ENCODE data around the gene PRSS48.
"Not testable (repeated sequence)": the region's sequence is repeated elsewhere in the genome, so short reads cannot be mapped to it uniquely, and the experiment has no call there.

PRSS48 gene

GRCh38 chr4:151260526-151260925 is 16.4 kb upstream of the PRSS48 start:
- DNase-seq (ENCODE audit: low read depth) = no peak

- DNase-seq (ENCODE audit: low read depth) = no peak
Measured at GRCh38 chr4:151263455-151263854, 13.5 kb upstream of the PRSS48 start.

- no peak for DNase-seq (ENCODE audit: low read depth)
Measured at GRCh38 chr4:151266497-151266896, 10.5 kb upstream of the PRSS48 start.

- no peak for DNase-seq (ENCODE audit: low read depth)
Measured at GRCh38 chr4:151267104-151267503, 9.9 kb upstream of the PRSS48 start.

- no peak for DNase-seq (ENCODE audit: low read depth)
Measured at GRCh38 chr4:151267822-151268535, 9.0 kb upstream of the PRSS48 start.

GRCh38 chr4:151268905-151269304 is 8.1 kb upstream of the PRSS48 start:
- not testable (repeated sequence) for DNase-seq (ENCODE audit: low read depth)

- DNase-seq (ENCODE audit: low read depth) = no peak
Measured at GRCh38 chr4:151284534-151285245, 7.7 kb downstream of the PRSS48 start.

GRCh38 chr4:151287409-151287808 is 10.4 kb downstream of the PRSS48 start:
- no peak for DNase-seq (ENCODE audit: low read depth)

GRCh38 chr4:151291485-151291884 is 14.5 kb downstream of the PRSS48 start:
- DNase-seq (ENCODE audit: low read depth) = no peak

- DNase-seq (ENCODE audit: low read depth) = no peak
Measured at GRCh38 chr4:151292038-151292437, 15.1 kb downstream of the PRSS48 start.

GRCh38 chr4:151294833-151295496 is 18.0 kb downstream of the PRSS48 start:
- no peak for DNase-seq (ENCODE audit: low read depth)

- no peak for DNase-seq (ENCODE audit: low read depth)
Measured at GRCh38 chr4:151296227-151296626, 19.3 kb downstream of the PRSS48 start.

- DNase-seq (ENCODE audit: low read depth) = no peak
Measured at GRCh38 chr4:151297170-151297569, 20.2 kb downstream of the PRSS48 start.

GRCh38 chr4:151302432-151302831 is 25.5 kb downstream of the PRSS48 start:
- no peak for DNase-seq (ENCODE audit: low read depth)

- no peak for DNase-seq (ENCODE audit: low read depth)
Measured at GRCh38 chr4:151304226-151304625, 27.3 kb downstream of the PRSS48 start.

- DNase-seq (ENCODE audit: low read depth) = no peak
Measured at GRCh38 chr4:151304755-151305154, 27.8 kb downstream of the PRSS48 start.

- DNase-seq (ENCODE audit: low read depth) = no peak
Measured at GRCh38 chr4:151310124-151310728, 33.3 kb downstream of the PRSS48 start.

- DNase-seq (ENCODE audit: low read depth) = no peak
Measured at GRCh38 chr4:151313306-151314009, 36.5 kb downstream of the PRSS48 start.

GRCh38 chr4:151314010-151314355 is 37.0 kb downstream of the PRSS48 start:
- no peak for DNase-seq (ENCODE audit: low read depth)

GRCh38 chr4:151314479-151314878 is 37.5 kb downstream of the PRSS48 start:
- DNase-seq (ENCODE audit: low read depth) = no peak

GRCh38 chr4:151315212-151315886 is 38.4 kb downstream of the PRSS48 start:
- DNase-seq (ENCODE audit: low read depth) = no peak

- no peak for DNase-seq (ENCODE audit: low read depth)
Measured at GRCh38 chr4:151316645-151317044, 39.7 kb downstream of the PRSS48 start.
